HG03103 (cell line): ENCODE data around the gene CRTAC1.
A peak's percentile ranks its signal among the peaks of the same experiment; 100 is the strongest.

Experiments
- ATAC-seq: cut with Tn5 transposase; IDR thresholded peaks from one replicate; pipeline ENCODE4 v1.9.1; 2021; ENCODE audit warnings: low read depth; ENCODE audit not compliant: unreplicated experiment

The CRTAC1 gene, protein sequence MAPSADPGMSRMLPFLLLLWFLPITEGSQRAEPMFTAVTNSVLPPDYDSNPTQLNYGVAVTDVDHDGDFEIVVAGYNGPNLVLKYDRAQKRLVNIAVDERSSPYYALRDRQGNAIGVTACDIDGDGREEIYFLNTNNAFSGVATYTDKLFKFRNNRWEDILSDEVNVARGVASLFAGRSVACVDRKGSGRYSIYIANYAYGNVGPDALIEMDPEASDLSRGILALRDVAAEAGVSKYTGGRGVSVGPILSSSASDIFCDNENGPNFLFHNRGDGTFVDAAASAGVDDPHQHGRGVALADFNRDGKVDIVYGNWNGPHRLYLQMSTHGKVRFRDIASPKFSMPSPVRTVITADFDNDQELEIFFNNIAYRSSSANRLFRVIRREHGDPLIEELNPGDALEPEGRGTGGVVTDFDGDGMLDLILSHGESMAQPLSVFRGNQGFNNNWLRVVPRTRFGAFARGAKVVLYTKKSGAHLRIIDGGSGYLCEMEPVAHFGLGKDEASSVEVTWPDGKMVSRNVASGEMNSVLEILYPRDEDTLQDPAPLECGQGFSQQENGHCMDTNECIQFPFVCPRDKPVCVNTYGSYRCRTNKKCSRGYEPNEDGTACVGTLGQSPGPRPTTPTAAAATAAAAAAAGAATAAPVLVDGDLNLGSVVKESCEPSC

GRCh38 chr10:98030093-98030821 lies at the start of gene CRTAC1:
Gene CRTAC1, minus strand, starts transcription at chr10:98030621. Its CDS starts 149 bp downstream, at chr10:98030472.
- ATAC-seq = no peak

DNA sequence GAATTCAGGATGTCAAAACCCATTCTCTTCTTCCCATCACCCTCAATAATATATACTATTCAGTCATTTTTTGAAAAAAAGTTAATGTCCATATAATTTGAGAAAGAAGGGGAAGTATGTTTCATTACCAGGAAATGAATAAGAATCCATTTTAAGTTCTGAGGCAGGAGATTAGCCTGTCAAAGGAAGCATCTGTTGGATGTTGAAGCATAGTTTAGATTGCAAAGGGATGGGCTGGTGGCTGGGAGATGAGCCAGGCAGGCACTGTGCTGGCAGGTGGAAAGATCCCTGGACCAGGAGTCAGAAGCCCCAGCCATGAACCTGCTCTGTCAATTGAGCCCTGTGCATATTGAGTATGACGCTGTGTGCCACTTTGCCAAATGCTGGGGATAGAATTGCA lies 48.4 kb upstream of the CRTAC1 start:
- ATAC-seq = no peak

GRCh38 chr10:98077223-98077622 lies 46.8 kb upstream of the CRTAC1 start:
- ATAC-seq = no peak

DNA sequence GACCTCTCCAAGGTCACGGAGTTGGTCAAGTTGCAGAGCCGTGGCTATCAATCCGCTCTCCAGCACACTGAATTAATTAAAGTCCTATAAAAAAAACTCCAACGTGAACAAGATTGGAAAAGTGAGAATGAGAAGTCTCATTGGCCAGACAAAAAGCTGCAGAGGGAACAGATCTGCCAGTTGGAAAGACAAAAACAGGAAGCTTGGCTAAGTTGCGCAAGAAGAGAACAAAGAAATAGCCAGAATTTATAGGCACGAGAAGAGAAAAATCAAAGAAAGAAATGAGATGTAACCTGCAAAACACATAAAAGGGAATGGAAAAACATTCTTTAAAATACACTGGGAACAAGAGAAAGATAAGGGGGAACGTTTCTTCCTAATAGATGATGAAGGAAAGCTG lies 45.7 kb upstream of the CRTAC1 start:
- no peak for ATAC-seq

- no peak for ATAC-seq
Measured at GRCh38 chr10:98074315-98074911, 44.0 kb upstream of the CRTAC1 start.

GRCh38 chr10:98067165-98067564 lies 36.7 kb upstream of the CRTAC1 start:
- ATAC-seq = no peak

GRCh38 chr10:98063740-98064027 lies 33.3 kb upstream of the CRTAC1 start:
- no peak for ATAC-seq

GRCh38 chr10:98062424-98062823 lies 32.0 kb upstream of the CRTAC1 start:
- ATAC-seq = no peak

DNA sequence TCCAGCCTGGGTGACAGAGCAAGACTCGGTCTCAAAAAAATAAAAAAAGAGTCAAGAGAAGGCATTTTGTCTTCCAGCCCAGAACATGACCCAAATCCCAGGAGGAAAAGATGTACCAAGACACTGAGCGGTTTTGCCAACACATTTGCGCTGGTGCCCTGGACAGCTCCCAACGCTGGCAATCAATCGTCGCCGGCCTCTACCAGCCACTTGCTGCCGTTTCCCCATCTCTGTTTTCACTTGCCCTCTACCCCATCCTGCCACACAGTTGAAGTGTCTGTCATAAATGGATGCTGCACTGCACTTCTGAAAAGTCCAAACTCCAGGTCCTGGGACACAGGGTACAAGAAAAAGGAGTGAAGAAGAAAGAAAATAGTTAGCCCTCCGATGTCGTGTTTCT lies 29.7 kb upstream of the CRTAC1 start:
- no peak for ATAC-seq

- no peak for ATAC-seq
Measured at GRCh38 chr10:98058295-98058694, 27.9 kb upstream of the CRTAC1 start.

GRCh38 chr10:98055841-98056516 lies 25.6 kb upstream of the CRTAC1 start:
- no peak for ATAC-seq

- no peak for ATAC-seq
Measured at GRCh38 chr10:98047009-98047741, 16.8 kb upstream of the CRTAC1 start.

GRCh38 chr10:98045785-98046389 lies 15.5 kb upstream of the CRTAC1 start:
- peak; percentile 67 for ATAC-seq

DNA sequence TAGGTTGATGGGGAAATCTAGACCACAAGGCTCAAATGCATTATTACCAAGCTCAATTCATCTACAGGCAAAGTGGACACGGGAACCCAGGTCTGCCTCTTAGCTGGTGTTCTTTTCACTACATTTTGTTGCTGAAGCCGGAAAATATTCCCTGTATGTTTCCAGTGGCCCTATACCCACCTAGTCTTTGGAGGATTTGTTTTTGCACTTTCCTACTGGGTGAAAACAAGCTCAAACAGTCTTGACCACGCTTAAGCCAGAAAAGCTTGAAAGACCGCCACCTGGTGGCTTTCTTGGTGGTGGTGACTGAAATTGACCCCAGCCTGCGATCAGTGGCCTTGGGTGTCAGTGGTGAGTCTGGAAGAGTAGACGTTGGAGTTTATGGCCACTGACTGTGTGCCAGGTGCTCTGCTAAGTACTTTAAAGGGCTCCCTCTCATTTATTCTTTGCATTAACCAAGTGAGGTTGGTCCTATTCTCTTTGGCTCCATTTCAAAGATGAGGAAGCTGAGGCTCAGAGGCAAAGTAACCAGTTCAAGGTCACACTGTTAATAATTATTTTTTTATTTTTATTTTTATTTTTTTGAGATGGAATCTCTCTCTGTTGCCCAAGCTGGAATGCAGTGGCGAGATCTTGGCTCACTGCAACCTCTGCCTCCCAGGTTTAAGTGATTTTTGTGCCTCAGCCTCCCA lies 11.1 kb upstream of the CRTAC1 start:
- no peak for ATAC-seq

DNA sequence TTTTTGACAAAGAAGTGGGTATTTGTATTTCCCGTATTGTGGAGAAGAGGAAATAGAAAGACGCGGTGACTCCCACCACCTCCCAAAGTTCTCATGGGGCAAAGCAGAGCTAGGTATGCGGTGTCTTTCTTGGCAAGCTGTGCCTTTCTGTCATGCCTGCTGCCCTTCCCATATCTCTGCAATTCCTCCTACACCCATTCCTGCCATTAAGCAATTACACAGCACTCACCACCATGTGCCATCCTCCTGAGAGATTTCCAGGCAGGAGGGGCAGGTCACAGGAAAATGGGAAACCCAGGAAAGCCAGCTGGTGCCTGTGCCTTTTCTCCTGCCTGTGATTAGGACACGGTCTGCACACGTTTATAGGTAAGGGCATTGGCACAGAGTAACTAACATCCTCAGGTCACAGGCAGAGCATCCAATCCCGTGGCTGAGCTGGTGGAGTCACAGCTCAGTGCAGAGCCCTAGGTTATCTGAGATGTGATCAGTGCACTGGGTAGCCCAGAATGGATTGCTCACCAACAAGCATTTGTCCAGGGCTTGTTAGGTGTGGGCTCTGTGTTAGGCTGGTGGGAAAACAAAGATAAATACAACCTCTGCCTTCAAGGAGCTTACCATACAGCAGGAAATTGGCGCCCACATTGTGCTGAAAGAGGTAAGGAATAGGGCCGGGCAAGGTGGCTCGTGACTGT lies 9.4 kb upstream of the CRTAC1 start:
- no peak for ATAC-seq

DNA sequence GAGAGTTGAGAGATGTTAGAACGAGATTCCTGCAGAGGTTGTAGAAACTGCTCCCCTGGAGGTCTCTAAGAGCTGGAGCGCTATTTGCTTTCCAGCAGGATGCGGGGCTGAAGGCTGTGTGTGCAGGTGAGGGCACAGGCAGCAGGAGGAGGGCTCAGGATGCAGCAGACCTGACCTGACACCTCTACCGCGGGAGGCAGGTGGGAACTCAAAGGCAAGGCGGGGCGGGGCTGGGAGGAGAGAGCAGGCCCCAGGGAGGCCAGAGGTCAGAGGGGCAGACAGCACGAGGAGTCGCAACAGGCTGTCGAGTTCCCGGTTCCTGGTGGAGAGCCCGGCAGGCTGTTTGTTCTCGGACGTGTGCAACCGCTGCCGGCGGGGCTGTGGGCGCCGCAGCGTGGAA lies 7.9 kb upstream of the CRTAC1 start:
- no peak for ATAC-seq

GRCh38 chr10:98035599-98035998 lies 5.2 kb upstream of the CRTAC1 start:
- no peak for ATAC-seq

- ATAC-seq = no peak
Measured at GRCh38 chr10:98033515-98033914, 3.1 kb upstream of the CRTAC1 start.
